Measurements from ENCODE around the gene IDS. TPM values are rescaled to one million over a fixed set of nuclear protein-coding genes. Genes with fewer than 3 reads are reported as not detected.

IDS gene
- total and polyA plus RNA-seq, 2 of the 8 experiments (the other 6 are each of a cell fraction or from before 2014, with no cell fraction given), result 19.9 to 20.7 TPM

DNA sequence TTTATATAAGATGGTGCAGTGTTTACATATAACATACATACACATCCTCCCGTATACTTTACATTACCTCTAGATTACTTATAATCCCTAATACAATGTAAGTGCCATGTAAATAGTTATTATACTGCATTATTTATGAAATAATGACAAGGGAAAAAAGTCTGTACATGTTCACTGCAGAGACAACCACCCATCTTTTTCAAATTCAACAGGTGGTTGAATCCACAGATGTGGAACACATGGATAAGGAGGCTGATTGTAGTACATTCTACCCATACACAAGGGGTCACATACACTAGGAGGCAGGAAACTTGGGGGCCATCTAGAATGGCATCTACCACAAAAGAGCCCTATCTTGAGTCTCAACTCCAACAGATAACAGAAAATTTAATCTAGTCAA lies 3.4 kb upstream of the IDS start (continued):
- TF ChIP-seq EZH2 (IDR thresholded peaks at IDR 0.05; ENCODE audit: low read depth, low read length, severe bottlenecking) (no peak), KDM5A (IDR thresholded peaks at IDR 0.05; ENCODE audit: low read length) (no peak), TBP (IDR thresholded peaks at IDR 0.05; ENCODE audit: low read depth, low read length) (no peak), JUND (IDR thresholded peaks at IDR 0.05; ENCODE audit: low read length) (no peak)

All from H1 (cell line).